ENCODE data around the gene SLCO2A1. TPM values are rescaled to one million over a fixed set of nuclear protein-coding genes. Genes with fewer than 3 reads are reported as not detected.

Gene SLCO2A1
- total RNA-seq, 2 donors from 2014 or later: not detected

GRCh38 chr3:133945381-133946095, 84.2 kb downstream of the SLCO2A1 start:
- Mint-ChIP-seq H3K27ac (no peak overlapping the region), H3K4me3 (no peak overlapping the region), H3K27me3 (peaks cover 10 to 11% of the 10 kb centered on the region in 2 donors), H3K4me1 (ENCODE audit: low read depth in 2 of 2) (peaks cover 6% of the 10 kb centered on the region in 2 donors), H3K9me3 (no peaks in the 10 kb centered on the region), H3K36me3 (no peaks in the 10 kb centered on the region)
- ATAC-seq (no peak), DNase-seq (ENCODE audit: low spot score) (no peak)

GRCh38 chr3:133944641-133945380, 84.9 kb downstream of the SLCO2A1 start:
- ATAC-seq (no peak), DNase-seq (ENCODE audit: low spot score) (no peak)
- H3K9me3 Mint-ChIP-seq: no peaks in the 10 kb centered on the region
- H3K4me3 Mint-ChIP-seq: no peak overlapping the region
- H3K4me1 Mint-ChIP-seq (ENCODE audit: low read depth in 2 of 2): peaks cover 6% of the 10 kb centered on the region in 2 donors
- peaks cover 11 to 12% of the 10 kb centered on the region in 2 donors for H3K27me3 Mint-ChIP-seq
- H3K27ac Mint-ChIP-seq: no peak overlapping the region
- H3K36me3 Mint-ChIP-seq: no peaks in the 10 kb centered on the region

GRCh38 chr3:133944181-133944580, 85.5 kb downstream of the SLCO2A1 start:
- Mint-ChIP-seq H3K36me3 (no peaks in the 10 kb centered on the region), H3K27ac (no peak overlapping the region), H3K27me3 (peaks cover 11 to 12% of the 10 kb centered on the region in 2 donors), H3K4me1 (ENCODE audit: low read depth in 2 of 2) (peaks cover 6% of the 10 kb centered on the region in 2 donors), H3K4me3 (no peak overlapping the region), H3K9me3 (no peaks in the 10 kb centered on the region)
- no peak for ATAC-seq
- no peak for DNase-seq (ENCODE audit: low spot score)

- Mint-ChIP-seq H3K9me3 (no peaks in the 10 kb centered on the region), H3K36me3 (no peaks in the 10 kb centered on the region), H3K27ac (no peak overlapping the region), H3K4me3 (no peak overlapping the region), H3K27me3 (peaks cover 11 to 12% of the 10 kb centered on the region in 2 donors), H3K4me1 (ENCODE audit: low read depth in 2 of 2) (peaks cover 6% of the 10 kb centered on the region in 2 donors)
- ATAC-seq (no peak), DNase-seq (ENCODE audit: low spot score) (no peak)
Measured at GRCh38 chr3:133943639-133944141, 86.0 kb downstream of the SLCO2A1 start.

- Mint-ChIP-seq H3K27me3 (peaks cover 11 to 12% of the 10 kb centered on the region in 2 donors), H3K4me3 (no peak overlapping the region), H3K9me3 (no peaks in the 10 kb centered on the region), H3K27ac (no peak overlapping the region), H3K4me1 (ENCODE audit: low read depth in 2 of 2) (peaks cover 6% of the 10 kb centered on the region in 2 donors), H3K36me3 (no peaks in the 10 kb centered on the region)
- DNase-seq (ENCODE audit: low spot score): no peak
- ATAC-seq: no peak
Measured at GRCh38 chr3:133943031-133943535, 86.6 kb downstream of the SLCO2A1 start.

- H3K27ac Mint-ChIP-seq: no peak overlapping the region
- H3K36me3 Mint-ChIP-seq: no peaks in the 10 kb centered on the region
- ATAC-seq: no peak
- peaks cover 6% of the 10 kb centered on the region in 2 donors for H3K4me1 Mint-ChIP-seq (ENCODE audit: low read depth in 2 of 2)
- no peak for DNase-seq (ENCODE audit: low spot score)
- H3K9me3 Mint-ChIP-seq: no peaks in the 10 kb centered on the region
- no peak overlapping the region for H3K4me3 Mint-ChIP-seq
- peaks cover 11 to 12% of the 10 kb centered on the region in 2 donors for H3K27me3 Mint-ChIP-seq
Measured at GRCh38 chr3:133941415-133941821, 88.3 kb downstream of the SLCO2A1 start.

- DNase-seq (ENCODE audit: low spot score): no peak
- Mint-ChIP-seq H3K9me3 (no peaks in the 10 kb centered on the region), H3K4me3 (no peak overlapping the region), H3K27me3 (peaks cover 11 to 12% of the 10 kb centered on the region in 2 donors), H3K36me3 (no peaks in the 10 kb centered on the region), H3K4me1 (ENCODE audit: low read depth in 2 of 2) (peaks cover 6% of the 10 kb centered on the region in 2 donors), H3K27ac (no peak overlapping the region)
- no peak for ATAC-seq
Measured at GRCh38 chr3:133940536-133940935, 89.2 kb downstream of the SLCO2A1 start.

- H3K4me1 Mint-ChIP-seq (ENCODE audit: low read depth in 2 of 2): peaks cover 6% of the 10 kb centered on the region in 2 donors
- H3K9me3 Mint-ChIP-seq: no peaks in the 10 kb centered on the region
- no peak for DNase-seq (ENCODE audit: low spot score)
- no peak overlapping the region for H3K27ac Mint-ChIP-seq
- H3K27me3 Mint-ChIP-seq: peaks cover 8 to 10% of the 10 kb centered on the region in 2 donors
- H3K36me3 Mint-ChIP-seq: no peaks in the 10 kb centered on the region
- no peak for ATAC-seq
- H3K4me3 Mint-ChIP-seq: no peak overlapping the region
Measured at GRCh38 chr3:133939463-133939835, 90.3 kb downstream of the SLCO2A1 start.

GRCh38 chr3:133938770-133939462, 90.8 kb downstream of the SLCO2A1 start:
- no peaks in the 10 kb centered on the region for H3K36me3 Mint-ChIP-seq
- no peaks in the 10 kb centered on the region for H3K9me3 Mint-ChIP-seq
- no peak overlapping the region for H3K4me3 Mint-ChIP-seq
- peaks cover 6% of the 10 kb centered on the region in 2 donors for H3K4me1 Mint-ChIP-seq (ENCODE audit: low read depth in 2 of 2)
- H3K27me3 Mint-ChIP-seq: peaks cover 2 to 8% of the 10 kb centered on the region in 2 donors
- ATAC-seq (no peak), DNase-seq (ENCODE audit: low spot score) (no peak)
- no peak overlapping the region for H3K27ac Mint-ChIP-seq

- Mint-ChIP-seq H3K9me3 (no peaks in the 10 kb centered on the region), H3K36me3 (no peaks in the 10 kb centered on the region), H3K4me3 (no peak overlapping the region), H3K27me3 (peaks cover 0 to 7% of the 10 kb centered on the region in 2 donors), H3K4me1 (ENCODE audit: low read depth in 2 of 2) (peaks cover 6% of the 10 kb centered on the region in 2 donors), H3K27ac (no peak overlapping the region)
- DNase-seq (ENCODE audit: low spot score) (no peak), ATAC-seq (no peak)
Measured at GRCh38 chr3:133937756-133938601, 91.7 kb downstream of the SLCO2A1 start.

GRCh38 chr3:133937061-133937686, 92.6 kb downstream of the SLCO2A1 start:
- no peak overlapping the region for H3K4me3 Mint-ChIP-seq
- peaks cover 0 to 2% of the 10 kb centered on the region in 2 donors for H3K27me3 Mint-ChIP-seq
- no peaks in the 10 kb centered on the region for H3K36me3 Mint-ChIP-seq
- ATAC-seq (no peak), DNase-seq (ENCODE audit: low spot score) (no peak)
- H3K27ac Mint-ChIP-seq: no peak overlapping the region
- H3K9me3 Mint-ChIP-seq: no peaks in the 10 kb centered on the region
- H3K4me1 Mint-ChIP-seq (ENCODE audit: low read depth in 2 of 2): peaks cover under 1% of the 10 kb centered on the region in 2 donors

GRCh38 chr3:133935843-133936769, 93.6 kb downstream of the SLCO2A1 start:
- no peaks in the 10 kb centered on the region for H3K9me3 Mint-ChIP-seq
- no peaks in the 10 kb centered on the region for H3K4me1 Mint-ChIP-seq (ENCODE audit: low read depth in 2 of 2)
- H3K4me3 Mint-ChIP-seq: no peak overlapping the region
- no peak overlapping the region for H3K27ac Mint-ChIP-seq
- peaks cover 0 to 2% of the 10 kb centered on the region in 2 donors for H3K27me3 Mint-ChIP-seq
- H3K36me3 Mint-ChIP-seq: no peaks in the 10 kb centered on the region
- ATAC-seq (no peak), DNase-seq (ENCODE audit: low spot score) (no peak)
